GM12801 (cell line): Measurements from ENCODE around the gene DNAH9.

Experiments used
- TF ChIP-seq, protein P1 (sequence below): IDR thresholded peaks from one replicate; pipeline ENCODE4 v1.5.1; 2011; ENCODE audit warnings: control low read depth; ENCODE audit not compliant: insufficient read length; ENCODE audit errors: extremely low read depth

The DNAH9 gene

DNA sequence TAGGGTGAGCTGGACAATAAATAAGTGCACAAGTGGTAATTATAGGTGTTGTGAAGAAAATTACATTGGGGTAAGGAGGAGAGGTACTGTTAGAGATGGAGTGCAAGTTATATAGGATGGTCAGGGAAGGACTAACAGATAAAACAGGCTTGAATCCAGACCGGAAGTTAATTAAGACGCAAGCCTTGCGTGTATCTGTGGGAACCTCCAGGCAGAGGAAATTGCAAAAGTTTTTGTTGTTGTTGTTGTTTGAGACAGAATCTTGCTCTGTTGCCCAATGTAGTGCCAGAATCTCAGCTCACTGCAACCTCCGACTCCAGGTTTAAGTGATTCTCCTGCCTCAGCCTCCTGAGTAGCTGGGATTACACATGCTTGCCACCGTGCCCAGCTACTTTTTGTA lies 401.4 kb downstream of the DNAH9 start:
- TF ChIP-seq, protein P1, sequence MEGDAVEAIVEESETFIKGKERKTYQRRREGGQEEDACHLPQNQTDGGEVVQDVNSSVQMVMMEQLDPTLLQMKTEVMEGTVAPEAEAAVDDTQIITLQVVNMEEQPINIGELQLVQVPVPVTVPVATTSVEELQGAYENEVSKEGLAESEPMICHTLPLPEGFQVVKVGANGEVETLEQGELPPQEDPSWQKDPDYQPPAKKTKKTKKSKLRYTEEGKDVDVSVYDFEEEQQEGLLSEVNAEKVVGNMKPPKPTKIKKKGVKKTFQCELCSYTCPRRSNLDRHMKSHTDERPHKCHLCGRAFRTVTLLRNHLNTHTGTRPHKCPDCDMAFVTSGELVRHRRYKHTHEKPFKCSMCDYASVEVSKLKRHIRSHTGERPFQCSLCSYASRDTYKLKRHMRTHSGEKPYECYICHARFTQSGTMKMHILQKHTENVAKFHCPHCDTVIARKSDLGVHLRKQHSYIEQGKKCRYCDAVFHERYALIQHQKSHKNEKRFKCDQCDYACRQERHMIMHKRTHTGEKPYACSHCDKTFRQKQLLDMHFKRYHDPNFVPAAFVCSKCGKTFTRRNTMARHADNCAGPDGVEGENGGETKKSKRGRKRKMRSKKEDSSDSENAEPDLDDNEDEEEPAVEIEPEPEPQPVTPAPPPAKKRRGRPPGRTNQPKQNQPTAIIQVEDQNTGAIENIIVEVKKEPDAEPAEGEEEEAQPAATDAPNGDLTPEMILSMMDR: no peak

DNA sequence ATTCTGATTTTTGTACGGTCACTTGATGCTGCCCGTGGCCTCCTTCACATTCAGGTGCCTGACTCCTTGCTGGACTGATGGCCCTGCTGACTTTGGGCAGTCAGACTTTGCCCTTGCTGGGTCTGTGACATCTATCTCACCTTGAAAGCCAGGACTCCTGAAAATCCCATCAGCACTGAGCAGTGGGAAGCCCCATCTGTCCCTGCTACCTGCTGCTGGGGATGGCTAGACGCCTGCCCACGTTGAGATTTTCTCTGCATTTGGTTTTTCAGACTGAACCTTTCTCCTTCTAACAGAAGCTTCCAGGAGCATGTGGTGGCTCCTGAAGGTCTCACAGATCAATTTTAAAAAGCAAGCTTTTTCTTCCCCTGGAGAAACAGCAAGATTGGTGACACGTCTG lies 409.2 kb downstream of the DNAH9 start:
- TF ChIP-seq, protein P1: no peak
